HepG2 (cell line): ENCODE results near the gene NDUFA13.

ENCODE experiments used
- EP300 ChIP-seq, 3 experiments: sonication (generic) in 1 of 3; formaldehyde crosslinking in 1 of 3; IDR thresholded peaks; 2 replicates each; pipeline versions ENCODE4 v1.5.1 to v1.6.1; 2011 to 2020; ENCODE audit warnings: low read depth in 2 of 3, low read length in 2 of 3, borderline replicate concordance in 1 of 3, improper control_type of control experiment in 1 of 3, mild to moderate bottlenecking in 1 of 3, missing genetic modification reagents in 1 of 3, moderate library complexity in 1 of 3
- GLI4 ChIP-seq: sonication (generic); formaldehyde crosslinking; IDR thresholded peaks from 2 replicates; pipeline ENCODE4 v1.5.1; 2020; ENCODE audit warnings: missing genetic modification reagents, mild to moderate bottlenecking, moderate library complexity, borderline replicate concordance
- RAD51 ChIP-seq: fragments of 450-650 bp; IDR thresholded peaks from 2 replicates; pipeline ENCODE4 v1.6.1; 2016; ENCODE audit warnings: borderline replicate concordance
- TBP ChIP-seq: sonication (generic); formaldehyde crosslinking; IDR thresholded peaks from 2 replicates; pipeline ENCODE4 v1.5.0; 2020; ENCODE audit warnings: missing genetic modification reagents
- TCF7L2 ChIP-seq: IDR thresholded peaks from 2 replicates; pipeline ENCODE4 v1.6.1; 2011; ENCODE audit warnings: mild to moderate bottlenecking, low read depth, low read length, moderate library complexity
- ZFP37 ChIP-seq: sonication (generic); formaldehyde crosslinking; IDR thresholded peaks from 2 replicates; pipeline ENCODE4 v1.4.0; 2020; ENCODE audit warnings: missing genetic modification reagents, borderline replicate concordance
- ZSCAN21 ChIP-seq: sonication (generic); formaldehyde crosslinking; IDR thresholded peaks from 2 replicates; pipeline ENCODE4 v1.8.0; 2022; ENCODE audit warnings: mild to moderate bottlenecking, missing genetic modification reagents, moderate library complexity, borderline replicate concordance
- TF ChIP-seq, protein P1 (sequence below): sonication (generic); formaldehyde crosslinking; IDR thresholded peaks from 2 replicates; pipeline ENCODE4 v1.9.0; 2021; ENCODE audit warnings: mild to moderate bottlenecking, missing genetic modification reagents
- TF ChIP-seq, protein P2 (sequence below): sonication (generic); formaldehyde crosslinking; conservative IDR thresholded peaks from 2 replicates; pipeline ENCODE4 v1.5.0; 2020; ENCODE audit warnings: missing genetic modification reagents
- TF ChIP-seq, protein P3 (sequence below), 2 experiments: sonication (generic) in 1 of 2; formaldehyde crosslinking in 1 of 2; IDR thresholded peaks; 2 replicates each; pipeline versions ENCODE4 v1.4.0 to v1.6.1; 2018 to 2020; ENCODE audit warnings: missing genetic modification reagents in 2 of 2, borderline replicate concordance in 1 of 2, low read depth in 1 of 2, mild to moderate bottlenecking in 1 of 2, missing biosample characterization in 1 of 2

GRCh38 chr19:19559931-19560330, 43.9 kb downstream of the NDUFA13 start:
- TF ChIP-seq ZSCAN21 (CRISPR knock-in tag) (no peak), TCF7L2 (no peak), TBP (no peak), EP300 (IDR thresholded peaks at IDR 0.05; ENCODE audit: low read depth in 2 of 2, low read length in 2 of 2) (no peak), EP300 (CRISPR knock-in tag; IDR thresholded peaks at IDR 0.05; ENCODE audit: borderline replicate concordance) (no peak), GLI4 (CRISPR knock-in tag) (no peak), ZFP37 (CRISPR knock-in tag) (no peak), RAD51 (no peak)
- TF ChIP-seq, protein P1, sequence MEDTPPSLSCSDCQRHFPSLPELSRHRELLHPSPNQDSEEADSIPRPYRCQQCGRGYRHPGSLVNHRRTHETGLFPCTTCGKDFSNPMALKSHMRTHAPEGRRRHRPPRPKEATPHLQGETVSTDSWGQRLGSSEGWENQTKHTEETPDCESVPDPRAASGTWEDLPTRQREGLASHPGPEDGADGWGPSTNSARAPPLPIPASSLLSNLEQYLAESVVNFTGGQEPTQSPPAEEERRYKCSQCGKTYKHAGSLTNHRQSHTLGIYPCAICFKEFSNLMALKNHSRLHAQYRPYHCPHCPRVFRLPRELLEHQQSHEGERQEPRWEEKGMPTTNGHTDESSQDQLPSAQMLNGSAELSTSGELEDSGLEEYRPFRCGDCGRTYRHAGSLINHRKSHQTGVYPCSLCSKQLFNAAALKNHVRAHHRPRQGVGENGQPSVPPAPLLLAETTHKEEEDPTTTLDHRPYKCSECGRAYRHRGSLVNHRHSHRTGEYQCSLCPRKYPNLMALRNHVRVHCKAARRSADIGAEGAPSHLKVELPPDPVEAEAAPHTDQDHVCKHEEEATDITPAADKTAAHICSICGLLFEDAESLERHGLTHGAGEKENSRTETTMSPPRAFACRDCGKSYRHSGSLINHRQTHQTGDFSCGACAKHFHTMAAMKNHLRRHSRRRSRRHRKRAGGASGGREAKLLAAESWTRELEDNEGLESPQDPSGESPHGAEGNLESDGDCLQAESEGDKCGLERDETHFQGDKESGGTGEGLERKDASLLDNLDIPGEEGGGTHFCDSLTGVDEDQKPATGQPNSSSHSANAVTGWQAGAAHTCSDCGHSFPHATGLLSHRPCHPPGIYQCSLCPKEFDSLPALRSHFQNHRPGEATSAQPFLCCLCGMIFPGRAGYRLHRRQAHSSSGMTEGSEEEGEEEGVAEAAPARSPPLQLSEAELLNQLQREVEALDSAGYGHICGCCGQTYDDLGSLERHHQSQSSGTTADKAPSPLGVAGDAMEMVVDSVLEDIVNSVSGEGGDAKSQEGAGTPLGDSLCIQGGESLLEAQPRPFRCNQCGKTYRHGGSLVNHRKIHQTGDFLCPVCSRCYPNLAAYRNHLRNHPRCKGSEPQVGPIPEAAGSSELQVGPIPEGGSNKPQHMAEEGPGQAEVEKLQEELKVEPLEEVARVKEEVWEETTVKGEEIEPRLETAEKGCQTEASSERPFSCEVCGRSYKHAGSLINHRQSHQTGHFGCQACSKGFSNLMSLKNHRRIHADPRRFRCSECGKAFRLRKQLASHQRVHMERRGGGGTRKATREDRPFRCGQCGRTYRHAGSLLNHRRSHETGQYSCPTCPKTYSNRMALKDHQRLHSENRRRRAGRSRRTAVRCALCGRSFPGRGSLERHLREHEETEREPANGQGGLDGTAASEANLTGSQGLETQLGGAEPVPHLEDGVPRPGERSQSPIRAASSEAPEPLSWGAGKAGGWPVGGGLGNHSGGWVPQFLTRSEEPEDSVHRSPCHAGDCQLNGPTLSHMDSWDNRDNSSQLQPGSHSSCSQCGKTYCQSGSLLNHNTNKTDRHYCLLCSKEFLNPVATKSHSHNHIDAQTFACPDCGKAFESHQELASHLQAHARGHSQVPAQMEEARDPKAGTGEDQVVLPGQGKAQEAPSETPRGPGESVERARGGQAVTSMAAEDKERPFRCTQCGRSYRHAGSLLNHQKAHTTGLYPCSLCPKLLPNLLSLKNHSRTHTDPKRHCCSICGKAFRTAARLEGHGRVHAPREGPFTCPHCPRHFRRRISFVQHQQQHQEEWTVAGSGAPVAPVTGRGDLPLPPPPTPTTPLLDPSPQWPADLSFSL (CRISPR knock-in tag), result no peak
- TF ChIP-seq, protein P2, sequence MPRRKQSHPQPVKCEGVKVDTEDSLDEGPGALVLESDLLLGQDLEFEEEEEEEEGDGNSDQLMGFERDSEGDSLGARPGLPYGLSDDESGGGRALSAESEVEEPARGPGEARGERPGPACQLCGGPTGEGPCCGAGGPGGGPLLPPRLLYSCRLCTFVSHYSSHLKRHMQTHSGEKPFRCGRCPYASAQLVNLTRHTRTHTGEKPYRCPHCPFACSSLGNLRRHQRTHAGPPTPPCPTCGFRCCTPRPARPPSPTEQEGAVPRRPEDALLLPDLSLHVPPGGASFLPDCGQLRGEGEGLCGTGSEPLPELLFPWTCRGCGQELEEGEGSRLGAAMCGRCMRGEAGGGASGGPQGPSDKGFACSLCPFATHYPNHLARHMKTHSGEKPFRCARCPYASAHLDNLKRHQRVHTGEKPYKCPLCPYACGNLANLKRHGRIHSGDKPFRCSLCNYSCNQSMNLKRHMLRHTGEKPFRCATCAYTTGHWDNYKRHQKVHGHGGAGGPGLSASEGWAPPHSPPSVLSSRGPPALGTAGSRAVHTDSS, result no peak
- TF ChIP-seq, protein P3, sequence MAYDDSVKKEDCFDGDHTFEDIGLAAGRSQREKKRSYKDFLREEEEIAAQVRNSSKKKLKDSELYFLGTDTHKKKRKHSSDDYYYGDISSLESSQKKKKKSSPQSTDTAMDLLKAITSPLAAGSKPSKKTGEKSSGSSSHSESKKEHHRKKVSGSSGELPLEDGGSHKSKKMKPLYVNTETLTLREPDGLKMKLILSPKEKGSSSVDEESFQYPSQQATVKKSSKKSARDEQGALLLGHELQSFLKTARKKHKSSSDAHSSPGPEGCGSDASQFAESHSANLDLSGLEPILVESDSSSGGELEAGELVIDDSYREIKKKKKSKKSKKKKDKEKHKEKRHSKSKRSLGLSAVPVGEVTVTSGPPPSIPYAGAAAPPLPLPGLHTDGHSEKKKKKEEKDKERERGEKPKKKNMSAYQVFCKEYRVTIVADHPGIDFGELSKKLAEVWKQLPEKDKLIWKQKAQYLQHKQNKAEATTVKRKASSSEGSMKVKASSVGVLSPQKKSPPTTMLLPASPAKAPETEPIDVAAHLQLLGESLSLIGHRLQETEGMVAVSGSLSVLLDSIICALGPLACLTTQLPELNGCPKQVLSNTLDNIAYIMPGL (CRISPR knock-in tag; IDR thresholded peaks at IDR 0.05; ENCODE audit: borderline replicate concordance in 1 of 2, low read depth in 1 of 2), result no peak
